Sigmoid colon (tissue), 4 donors: ENCODE results near the gene LPP.

ENCODE experiments used
- CTCF ChIP-seq, 4 experiments: fragments of 450-650 bp in 3 of 4; fragments of 200-600 bp in 1 of 4; IDR thresholded peaks; one replicate each; pipeline ENCODE4 v1.5.1; 2016 to 2019; ENCODE audit warnings: antibody characterized with exemption in 4 of 4, mild to moderate bottlenecking in 3 of 4, moderate library complexity in 2 of 4
- EP300 ChIP-seq, 4 donors: sonication (generic); formaldehyde crosslinking; IDR thresholded peaks; one replicate each; pipeline ENCODE4 v1.6.1; 2017; ENCODE audit warnings: antibody characterized with exemption in 4 of 4
- POLR2A ChIP-seq, 2 donors: fragments of 450-650 bp; IDR thresholded peaks; one replicate each; pipeline ENCODE4 v1.6.1; 2016; ENCODE audit warnings: antibody characterized with exemption in 2 of 2, mild to moderate bottlenecking in 2 of 2, moderate library complexity in 2 of 2

GRCh38 chr3:188819939-188820338, 666.0 kb downstream of the LPP start:
- TF ChIP-seq CTCF (IDR thresholded peaks at IDR 0.05) (no peak), EP300 (IDR thresholded peaks at IDR 0.05) (no peak), POLR2A (IDR thresholded peaks at IDR 0.05) (no peak)
